ENCODE results near the gene HEXB. TPM values are rescaled to one million over a fixed set of nuclear protein-coding genes. Genes with fewer than 3 reads are reported as not detected.

HEXB gene
- total RNA-seq, 1 experiment from 2014 or later = 56.3 TPM

DNA sequence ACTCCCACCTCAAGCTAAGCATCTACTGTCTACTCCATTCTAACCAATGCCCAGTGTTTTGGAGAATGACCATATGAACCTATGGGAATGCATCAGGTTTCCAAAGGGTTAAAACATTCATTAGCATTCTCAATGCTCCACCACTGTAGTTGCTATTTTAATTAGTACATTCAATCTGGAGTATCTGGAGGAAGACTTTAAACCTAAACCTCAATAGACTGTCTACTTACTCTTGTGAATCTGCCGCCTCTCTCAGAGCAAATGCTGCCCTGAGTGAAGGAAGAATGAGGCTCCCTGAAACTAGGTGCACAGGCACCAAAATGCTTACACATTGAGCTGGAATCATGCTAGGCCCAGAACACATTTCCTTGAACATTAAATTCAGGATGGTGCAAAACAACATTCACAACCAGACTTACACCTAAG lies 46.5 kb upstream of the HEXB start:
- no peak overlapping the region for H3K56ac ChIP-seq (ENCODE audit: insufficient read length, low read depth, low read length)
- H2AFZ ChIP-seq (ENCODE audit: low read length) = no peak overlapping the region
- no peak overlapping the region for H2BK20ac ChIP-seq (ENCODE audit: low read depth, low read length, poor library complexity, severe bottlenecking)
- H3K23ac ChIP-seq (ENCODE audit: insufficient read length, low read depth, low read length) = no peak overlapping the region
- H4K5ac ChIP-seq (ENCODE audit: insufficient read length, low read depth, low read length) = no peak overlapping the region
- no peak overlapping the region for H2BK15ac ChIP-seq (ENCODE audit: low read depth, low read length)
- H3K27me3 ChIP-seq (ENCODE audit: insufficient read depth, low read length) = peaks cover 3% of the 10 kb centered on the region; the same call in 1 of the 2 replicates
- H3K4ac ChIP-seq (ENCODE audit: low read depth, low read length) = no peak overlapping the region
- H3K79me2 ChIP-seq (ENCODE audit: insufficient read depth, low read length) = peaks cover 5% of the 10 kb centered on the region; the same call in 1 of the 2 replicates
- Mint-ChIP-seq H3K4me1 (peaks cover 21 to 28% of the 10 kb centered on the region in 2 experiments), H3K36me3 (ENCODE audit: insufficient read depth in 1 of 3, low read depth in 3 of 3) (peaks cover 18 to 29% (median 22%) of the 10 kb centered on the region in 3 experiments), H3K4me3 (peak overlapping the region; percentile 86 to 98), H3K9me3 (no peaks in the 10 kb centered on the region), H3K27me3 (ENCODE audit: low read depth) (peaks cover 50% of the 10 kb centered on the region), H3K27ac (no peak overlapping the region)
- no peak overlapping the region for H3T11ph ChIP-seq (ENCODE audit: low read length)
- no peak overlapping the region for H3K18ac ChIP-seq (ENCODE audit: insufficient read length, low read depth, low read length)
- no peak overlapping the region for H2AK5ac ChIP-seq (ENCODE audit: insufficient read length, low read length)
- no peak overlapping the region for H2BK120ac ChIP-seq (ENCODE audit: low read depth, low read length, poor library complexity, severe bottlenecking)
- WGBS (ENCODE audit: extremely low coverage, insufficient read length, low lambda C conversion rate) = no CpG with 5 or more reads among the region's 1 CpG
- no peak overlapping the region for H3K27ac ChIP-seq (ENCODE audit: insufficient read length, low read depth, low read length)
- H3K79me1 ChIP-seq (ENCODE audit: insufficient read depth, low read depth, low read length, poor library complexity, severe bottlenecking) = no peaks in the 10 kb centered on the region
- H3K23me2 ChIP-seq (ENCODE audit: insufficient read length, low read depth, low read length, poor library complexity, severe bottlenecking) = peaks cover 27% of the 10 kb centered on the region
- no peak overlapping the region for H4K91ac ChIP-seq (ENCODE audit: insufficient read length, low read depth, low read length)
- no peak overlapping the region for H2BK12ac ChIP-seq (ENCODE audit: insufficient read length, low read depth, low read length)
- DNase-seq = no peak
- no peaks in the 10 kb centered on the region for H3K9me3 ChIP-seq (ENCODE audit: control insufficient read depth, low read depth, low read length)
- no peak for TF ChIP-seq CTCF (conservative IDR thresholded peaks at IDR 0.05)
- H3K4me1 ChIP-seq (ENCODE audit: insufficient read depth, low read length) = peaks cover 4% of the 10 kb centered on the region; the same call in 1 of the 2 replicates
- no peaks in the 10 kb centered on the region for H4K20me1 ChIP-seq (ENCODE audit: control insufficient read depth, insufficient read depth, insufficient read length)
- H3K4me2 ChIP-seq (ENCODE audit: insufficient read depth, insufficient read length, low read length) = peak overlapping the region; percentile 96
- H3K14ac ChIP-seq (ENCODE audit: insufficient read depth, low read length) = no peak overlapping the region
- H2BK5ac ChIP-seq (ENCODE audit: insufficient read length, low read length) = no peak overlapping the region
- no peak overlapping the region for H3K9ac ChIP-seq (ENCODE audit: extremely low read depth, insufficient read length, low read length)
- H4K8ac ChIP-seq (replicated peaks; ENCODE audit: insufficient read length, low read depth, low read length) = no peak overlapping the region

All from H9 (cell line).